Bronchial epithelial cell (primary cell): ENCODE results near the gene NEURL1B. TPM values are rescaled to one million over a fixed set of nuclear protein-coding genes. Genes with fewer than 3 reads are reported as not detected.

Source experiments
- DNase-seq: peaks from one replicate; pipeline ENCODE4 v3.0.0-alpha.2; 2010; ENCODE audit warnings: low read depth
- FAIRE-seq: peaks from 2 replicates; lab custom pipeline; 2011; peaks lifted over from hg19 to GRCh38; lab: Jason Lieb, UNC
- H3K27me3 ChIP-seq: 2 replicates; pipeline ENCODE4 v1.5.1; 2011; ENCODE audit warnings: low read length; ENCODE audit not compliant: control insufficient read depth, insufficient read depth
- H3K36me3 ChIP-seq: 2 replicates; pipeline ENCODE4 v1.5.1; 2011; ENCODE audit warnings: low read length; ENCODE audit not compliant: control insufficient read depth, insufficient read depth
- H3K4me3 ChIP-seq: 2 replicates; pipeline ENCODE4 v1.5.1; 2011; ENCODE audit warnings: mild to moderate bottlenecking, low read depth, low read length, control low read depth
- CTCF ChIP-seq: IDR thresholded peaks from 2 replicates; pipeline ENCODE4 v1.5.1; 2011; ENCODE audit warnings: mild to moderate bottlenecking, moderate library complexity, low read length, control low read depth, inconsistent platforms; ENCODE audit not compliant: insufficient read depth, severe bottlenecking
- total RNA-seq: library from RNA; depleted of rRNA; stranded (reverse); fragments of >200 nt; gene quantifications from 2 replicates; pipeline ENCODE4 v1.2.1, GENCODE V29; 2014

Gene NEURL1B
- total RNA-seq, 1 donor from 2014 or later: 4.7 TPM

GRCh38 chr5:172662596-172662995 lies 21.5 kb downstream of the NEURL1B start:
- no peak for DNase-seq
- Histone ChIP-seq H3K27me3 (no peaks in the 10 kb centered on the region), H3K4me3 (no peak overlapping the region), H3K36me3 (no peaks in the 10 kb centered on the region)
- no peak for TF ChIP-seq CTCF
- FAIRE-seq: no peak

- TF ChIP-seq CTCF: no peak
- no peak for FAIRE-seq
- no peak for DNase-seq
- no peaks in the 10 kb centered on the region for H3K27me3 ChIP-seq
- H3K4me3 ChIP-seq: no peak overlapping the region
- no peaks in the 10 kb centered on the region for H3K36me3 ChIP-seq
Measured at GRCh38 chr5:172664018-172664417, 23.0 kb downstream of the NEURL1B start.

GRCh38 chr5:172664681-172665541 lies 23.8 kb downstream of the NEURL1B start:
- DNase-seq (no peak), FAIRE-seq (no peak)
- Histone ChIP-seq H3K4me3 (no peak overlapping the region), H3K27me3 (no peaks in the 10 kb centered on the region), H3K36me3 (no peaks in the 10 kb centered on the region)
- TF ChIP-seq CTCF: no peak

GRCh38 chr5:172666251-172666650 lies 25.2 kb downstream of the NEURL1B start:
- FAIRE-seq (no peak), DNase-seq (no peak)
- Histone ChIP-seq H3K27me3 (no peaks in the 10 kb centered on the region), H3K36me3 (no peaks in the 10 kb centered on the region), H3K4me3 (no peak overlapping the region)
- no peak for TF ChIP-seq CTCF

GRCh38 chr5:172667786-172668593 lies 26.9 kb downstream of the NEURL1B start:
- H3K4me3 ChIP-seq: no peak overlapping the region
- no peak for TF ChIP-seq CTCF
- H3K36me3 ChIP-seq: no peaks in the 10 kb centered on the region
- H3K27me3 ChIP-seq: no peaks in the 10 kb centered on the region
- FAIRE-seq (no peak), DNase-seq (peak; percentile 39)
